Erythroblast (primary cell): ENCODE data around the gene PLEKHH2.

Experiments
- GATA1 ChIP-seq: IDR thresholded peaks from 2 replicates; pipeline ENCODE4 v1.6.1; 2011; ENCODE audit warnings: low read depth, mild to moderate bottlenecking, control low read depth, low read length, moderate library complexity
- POLR2A ChIP-seq: IDR thresholded peaks from 2 replicates; pipeline ENCODE4 v1.6.1; 2011; ENCODE audit warnings: mild to moderate bottlenecking, low read length

DNA sequence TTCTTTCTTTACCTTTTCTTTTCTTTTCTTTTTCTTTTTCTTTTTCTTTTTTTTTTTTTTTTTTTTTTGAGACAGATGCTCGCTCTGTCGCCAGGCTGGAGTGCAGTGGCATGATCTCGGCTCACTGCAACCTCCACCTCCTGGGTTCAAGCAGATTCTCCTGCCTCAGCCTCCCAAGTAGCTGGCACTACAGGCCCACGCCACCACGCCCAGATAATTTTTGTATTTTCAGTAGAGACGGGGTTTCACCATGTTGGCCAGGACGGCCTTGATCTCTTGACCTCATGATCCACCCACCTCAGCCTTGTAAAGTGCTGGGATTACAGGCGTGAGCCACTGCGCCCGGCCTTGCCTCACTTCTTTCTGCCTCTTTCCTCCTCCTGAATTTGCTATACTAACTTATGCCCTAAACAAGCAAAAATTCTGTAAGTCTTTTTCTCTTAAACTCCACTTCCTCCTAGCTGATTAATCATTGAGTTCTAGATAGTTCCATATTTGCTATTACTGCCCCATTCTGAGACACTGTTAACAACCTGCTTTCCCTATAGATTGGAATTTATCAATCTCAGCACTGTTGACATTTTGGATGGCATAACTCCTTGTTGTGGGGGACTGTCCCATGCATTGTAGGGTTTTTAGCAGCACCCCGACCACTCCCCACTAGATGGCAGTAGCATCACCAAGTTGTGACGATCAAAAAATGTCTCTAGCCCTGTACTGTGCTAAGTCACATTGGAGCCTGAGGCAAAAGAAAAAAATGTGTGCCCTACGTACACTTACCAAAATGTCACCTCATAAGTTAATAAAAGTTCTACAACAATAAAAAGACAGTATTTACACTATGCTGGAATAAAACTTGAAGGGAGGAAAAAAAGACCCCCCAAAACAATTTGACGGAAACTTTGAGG, 24.8 kb upstream of the PLEKHH2 start:
- TF ChIP-seq POLR2A (no peak), GATA1 (no peak)
